ENCODE measurements around the gene DUSP23.

The DUSP23 gene

GRCh38 chr1:159780583-159781582 is at the start of gene DUSP23:
Gene DUSP23, plus strand, starts transcription at chr1:159780962. Its CDS starts 139 bp downstream, at chr1:159781101.
- Histone ChIP-seq H3K4me3 (ENCODE audit: low read depth, low read length) (peak within 1 kb of the TSS; percentile 68), H3K9ac (ENCODE audit: low read depth, low read length) (no peak within 1 kb of the TSS; the same call in 1 of the 2 replicates)

GRCh38 chr1:159737238-159737916 is 43.4 kb upstream of the DUSP23 start:
- H3K4me1 ChIP-seq (ENCODE audit: control insufficient read depth, insufficient read depth, low read length) = no peaks in the 10 kb centered on the region
- H3K27ac ChIP-seq (ENCODE audit: low read depth, low read length) = no peak overlapping the region
- no peaks in the 10 kb centered on the region for H3K9me3 ChIP-seq (ENCODE audit: control insufficient read depth, insufficient read depth, low read length)
- H3K4me3 ChIP-seq (ENCODE audit: low read depth, low read length) = no peak overlapping the region
- H3K27me3 ChIP-seq (ENCODE audit: control insufficient read depth, insufficient read depth, low read length) = no peaks in the 10 kb centered on the region
- no peak overlapping the region for H3K9ac ChIP-seq (ENCODE audit: low read depth, low read length)
- no peaks in the 10 kb centered on the region for H3K36me3 ChIP-seq (ENCODE audit: control insufficient read depth, insufficient read depth, low read length)

More at GRCh38 chr1:159780583-159781582, at the start of gene DUSP23:
- H3K4me1 ChIP-seq (ENCODE audit: control insufficient read depth, insufficient read depth, low read length) = peaks cover 9% of the 10 kb centered on the region
- no peaks in the 10 kb centered on the region for H3K36me3 ChIP-seq (ENCODE audit: control insufficient read depth, insufficient read depth, low read length)
- no peaks in the 10 kb centered on the region for H3K9me3 ChIP-seq (ENCODE audit: control insufficient read depth, insufficient read depth, low read length)
- peak within 1 kb of the TSS; percentile 58 for H3K27ac ChIP-seq (ENCODE audit: low read depth, low read length)
- no peaks in the 10 kb centered on the region; the same call in 1 of the 2 replicates for H3K27me3 ChIP-seq (ENCODE audit: control insufficient read depth, insufficient read depth, low read length)

- Histone ChIP-seq H3K9ac (ENCODE audit: low read depth, low read length) (no peak overlapping the region), H3K36me3 (ENCODE audit: control insufficient read depth, insufficient read depth, low read length) (no peaks in the 10 kb centered on the region), H3K4me1 (ENCODE audit: control insufficient read depth, insufficient read depth, low read length) (no peaks in the 10 kb centered on the region), H3K27me3 (ENCODE audit: control insufficient read depth, insufficient read depth, low read length) (no peaks in the 10 kb centered on the region), H3K4me3 (ENCODE audit: low read depth, low read length) (no peak overlapping the region), H3K9me3 (ENCODE audit: control insufficient read depth, insufficient read depth, low read length) (no peaks in the 10 kb centered on the region), H3K27ac (ENCODE audit: low read depth, low read length) (no peak overlapping the region)
Observed at GRCh38 chr1:159743651-159744410, 36.9 kb upstream of the DUSP23 start.

GRCh38 chr1:159746666-159747065 is 34.1 kb upstream of the DUSP23 start:
- Histone ChIP-seq H3K9me3 (ENCODE audit: control insufficient read depth, insufficient read depth, low read length) (no peaks in the 10 kb centered on the region), H3K36me3 (ENCODE audit: control insufficient read depth, insufficient read depth, low read length) (no peaks in the 10 kb centered on the region), H3K4me3 (ENCODE audit: low read depth, low read length) (no peak overlapping the region), H3K9ac (ENCODE audit: low read depth, low read length) (no peak overlapping the region), H3K27ac (ENCODE audit: low read depth, low read length) (no peak overlapping the region), H3K4me1 (ENCODE audit: control insufficient read depth, insufficient read depth, low read length) (no peaks in the 10 kb centered on the region), H3K27me3 (ENCODE audit: control insufficient read depth, insufficient read depth, low read length) (no peaks in the 10 kb centered on the region)

- Histone ChIP-seq H3K4me1 (ENCODE audit: control insufficient read depth, insufficient read depth, low read length) (no peaks in the 10 kb centered on the region), H3K4me3 (ENCODE audit: low read depth, low read length) (no peak overlapping the region), H3K9me3 (ENCODE audit: control insufficient read depth, insufficient read depth, low read length) (no peaks in the 10 kb centered on the region), H3K36me3 (ENCODE audit: control insufficient read depth, insufficient read depth, low read length) (no peaks in the 10 kb centered on the region), H3K9ac (ENCODE audit: low read depth, low read length) (no peak overlapping the region), H3K27me3 (ENCODE audit: control insufficient read depth, insufficient read depth, low read length) (no peaks in the 10 kb centered on the region), H3K27ac (ENCODE audit: low read depth, low read length) (no peak overlapping the region)
Observed at GRCh38 chr1:159748370-159748769, 32.4 kb upstream of the DUSP23 start.

GRCh38 chr1:159749630-159750029 is 31.1 kb upstream of the DUSP23 start:
- no peaks in the 10 kb centered on the region for H3K27me3 ChIP-seq (ENCODE audit: control insufficient read depth, insufficient read depth, low read length)
- no peak overlapping the region for H3K9ac ChIP-seq (ENCODE audit: low read depth, low read length)
- H3K27ac ChIP-seq (ENCODE audit: low read depth, low read length) = no peak overlapping the region

GRCh38 chr1:159750621-159751020 is 30.1 kb upstream of the DUSP23 start:
- Histone ChIP-seq H3K4me1 (ENCODE audit: control insufficient read depth, insufficient read depth, low read length) (no peaks in the 10 kb centered on the region), H3K4me3 (ENCODE audit: low read depth, low read length) (no peak overlapping the region), H3K9ac (ENCODE audit: low read depth, low read length) (no peak overlapping the region), H3K27me3 (ENCODE audit: control insufficient read depth, insufficient read depth, low read length) (no peaks in the 10 kb centered on the region), H3K27ac (ENCODE audit: low read depth, low read length) (no peak overlapping the region), H3K36me3 (ENCODE audit: control insufficient read depth, insufficient read depth, low read length) (no peaks in the 10 kb centered on the region), H3K9me3 (ENCODE audit: control insufficient read depth, insufficient read depth, low read length) (no peaks in the 10 kb centered on the region)

More at GRCh38 chr1:159749630-159750029, 31.1 kb upstream of the DUSP23 start:
- H3K4me3 ChIP-seq (ENCODE audit: low read depth, low read length) = no peak overlapping the region
- no peaks in the 10 kb centered on the region for H3K4me1 ChIP-seq (ENCODE audit: control insufficient read depth, insufficient read depth, low read length)
- H3K9me3 ChIP-seq (ENCODE audit: control insufficient read depth, insufficient read depth, low read length) = no peaks in the 10 kb centered on the region
- no peaks in the 10 kb centered on the region for H3K36me3 ChIP-seq (ENCODE audit: control insufficient read depth, insufficient read depth, low read length)

GRCh38 chr1:159751031-159751430 is 29.7 kb upstream of the DUSP23 start:
- no peak overlapping the region for H3K27ac ChIP-seq (ENCODE audit: low read depth, low read length)
- H3K4me3 ChIP-seq (ENCODE audit: low read depth, low read length) = no peak overlapping the region
- no peak overlapping the region for H3K9ac ChIP-seq (ENCODE audit: low read depth, low read length)
- H3K9me3 ChIP-seq (ENCODE audit: control insufficient read depth, insufficient read depth, low read length) = no peaks in the 10 kb centered on the region
- H3K27me3 ChIP-seq (ENCODE audit: control insufficient read depth, insufficient read depth, low read length) = no peaks in the 10 kb centered on the region
- H3K4me1 ChIP-seq (ENCODE audit: control insufficient read depth, insufficient read depth, low read length) = no peaks in the 10 kb centered on the region
- H3K36me3 ChIP-seq (ENCODE audit: control insufficient read depth, insufficient read depth, low read length) = no peaks in the 10 kb centered on the region

- Histone ChIP-seq H3K27ac (ENCODE audit: low read depth, low read length) (no peak overlapping the region), H3K9ac (ENCODE audit: low read depth, low read length) (no peak overlapping the region), H3K9me3 (ENCODE audit: control insufficient read depth, insufficient read depth, low read length) (no peaks in the 10 kb centered on the region), H3K27me3 (ENCODE audit: control insufficient read depth, insufficient read depth, low read length) (no peaks in the 10 kb centered on the region), H3K4me3 (ENCODE audit: low read depth, low read length) (no peak overlapping the region), H3K36me3 (ENCODE audit: control insufficient read depth, insufficient read depth, low read length) (no peaks in the 10 kb centered on the region), H3K4me1 (ENCODE audit: control insufficient read depth, insufficient read depth, low read length) (no peaks in the 10 kb centered on the region)
Observed at GRCh38 chr1:159752135-159752580, 28.6 kb upstream of the DUSP23 start.

GRCh38 chr1:159753386-159753785 is 27.4 kb upstream of the DUSP23 start:
- H3K9ac ChIP-seq (ENCODE audit: low read depth, low read length) = no peak overlapping the region
- H3K36me3 ChIP-seq (ENCODE audit: control insufficient read depth, insufficient read depth, low read length) = no peaks in the 10 kb centered on the region
- H3K9me3 ChIP-seq (ENCODE audit: control insufficient read depth, insufficient read depth, low read length) = no peaks in the 10 kb centered on the region
- H3K27me3 ChIP-seq (ENCODE audit: control insufficient read depth, insufficient read depth, low read length) = no peaks in the 10 kb centered on the region
- no peaks in the 10 kb centered on the region for H3K4me1 ChIP-seq (ENCODE audit: control insufficient read depth, insufficient read depth, low read length)
- H3K4me3 ChIP-seq (ENCODE audit: low read depth, low read length) = no peak overlapping the region
- no peak overlapping the region for H3K27ac ChIP-seq (ENCODE audit: low read depth, low read length)

Data from HUES48 (cell line).